Measurements from ENCODE around the gene SCFD1.
"Not testable (repeated sequence)": the region's sequence is repeated elsewhere in the genome, so short reads cannot be mapped to it uniquely, and the experiment has no call there.

Gene SCFD1

DNA sequence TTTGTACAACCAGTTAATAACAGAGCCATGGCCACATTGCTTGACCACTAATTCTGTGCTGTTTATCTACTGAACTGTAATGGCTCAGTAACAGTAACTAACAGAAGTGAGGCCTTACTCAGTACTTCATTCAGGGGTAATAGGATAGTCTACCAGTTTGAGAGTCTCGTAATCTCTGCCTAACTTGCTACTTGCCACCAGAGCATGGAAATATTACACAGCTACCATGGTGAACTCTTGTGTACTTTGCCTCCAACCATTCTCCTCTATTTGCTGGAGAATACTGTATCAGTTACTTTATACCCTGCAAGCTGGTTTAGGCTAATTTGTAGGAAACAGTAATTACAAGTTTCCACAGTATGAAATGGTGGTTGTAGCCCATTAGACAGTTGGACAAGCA is 10.6 kb downstream of the SCFD1 start:
- DNase-seq (ENCODE audit: low spot score) = no peak
- no peak for TF ChIP-seq CTCF (IDR thresholded peaks at IDR 0.05; ENCODE audit: extremely low read depth, missing control alignments)

DNA sequence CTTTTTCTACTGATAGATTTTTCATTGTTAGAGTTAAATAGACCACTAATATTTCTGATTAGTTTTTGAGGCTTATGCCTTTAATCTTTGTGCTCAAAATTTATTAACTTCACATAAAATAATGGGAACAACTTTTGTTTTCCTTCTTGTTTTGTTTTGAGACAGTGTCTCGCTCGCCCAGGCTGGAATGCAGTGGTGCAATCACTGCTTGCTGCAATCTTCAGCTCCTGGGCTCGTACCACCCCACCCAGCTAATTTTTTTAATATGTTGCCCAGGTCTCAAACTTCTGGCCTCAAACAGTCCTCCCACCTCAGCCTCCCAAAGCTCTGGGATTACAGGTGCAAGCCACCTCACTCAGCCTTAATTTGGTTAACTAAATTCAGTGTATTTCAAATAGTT is 16.8 kb downstream of the SCFD1 start:
- DNase-seq (ENCODE audit: low spot score) = no peak
- no peak for TF ChIP-seq CTCF (IDR thresholded peaks at IDR 0.05; ENCODE audit: extremely low read depth, missing control alignments)

- DNase-seq (ENCODE audit: low spot score) = no peak
- no peak for TF ChIP-seq CTCF (IDR thresholded peaks at IDR 0.05; ENCODE audit: extremely low read depth, missing control alignments)
These were observed 19.1 kb downstream of the SCFD1 start for GRCh38 chr14:30641207-30641606.

DNA sequence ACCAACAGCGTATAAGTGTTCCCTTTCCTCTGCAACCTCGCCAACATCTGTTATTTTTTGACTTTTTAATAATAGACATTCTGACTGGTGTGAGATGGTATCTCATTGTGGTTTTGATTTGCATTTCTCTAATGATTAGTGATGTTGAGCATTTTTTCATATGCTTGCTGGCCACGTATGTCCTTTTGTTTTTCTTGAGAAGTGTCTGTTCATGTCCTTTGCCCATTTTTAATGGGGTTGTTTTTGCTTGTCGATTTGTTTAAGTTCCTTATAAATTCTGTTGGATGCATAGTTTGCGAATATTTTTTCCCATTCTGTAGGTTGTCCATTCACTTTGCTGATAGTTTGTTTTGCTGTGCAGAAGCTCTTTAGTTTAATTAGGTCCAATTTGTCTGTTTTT is 22.3 kb downstream of the SCFD1 start:
- DNase-seq (ENCODE audit: low spot score) = not testable (repeated sequence)

DNA sequence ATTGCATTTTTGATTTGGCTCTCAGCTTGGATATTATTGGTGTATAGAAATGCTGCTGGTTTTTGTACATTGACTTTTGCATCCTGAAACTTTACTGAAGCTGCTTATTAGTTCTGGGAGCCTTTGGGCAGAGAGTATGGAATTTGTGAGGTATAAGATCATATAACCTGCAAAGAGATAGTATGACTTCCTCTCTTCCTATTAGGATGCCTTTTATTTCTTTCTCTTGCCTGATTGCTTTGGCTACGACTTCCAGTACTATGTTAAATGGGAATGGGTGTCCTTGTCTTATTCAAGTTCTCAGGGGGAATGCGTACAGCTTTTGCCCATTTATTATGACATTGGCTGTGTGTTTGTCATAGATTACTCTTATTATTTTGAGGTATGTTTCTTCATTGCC is 23.5 kb downstream of the SCFD1 start:
- no peak for DNase-seq (ENCODE audit: low spot score)
- TF ChIP-seq CTCF (IDR thresholded peaks at IDR 0.05; ENCODE audit: extremely low read depth, missing control alignments) = no peak

DNA sequence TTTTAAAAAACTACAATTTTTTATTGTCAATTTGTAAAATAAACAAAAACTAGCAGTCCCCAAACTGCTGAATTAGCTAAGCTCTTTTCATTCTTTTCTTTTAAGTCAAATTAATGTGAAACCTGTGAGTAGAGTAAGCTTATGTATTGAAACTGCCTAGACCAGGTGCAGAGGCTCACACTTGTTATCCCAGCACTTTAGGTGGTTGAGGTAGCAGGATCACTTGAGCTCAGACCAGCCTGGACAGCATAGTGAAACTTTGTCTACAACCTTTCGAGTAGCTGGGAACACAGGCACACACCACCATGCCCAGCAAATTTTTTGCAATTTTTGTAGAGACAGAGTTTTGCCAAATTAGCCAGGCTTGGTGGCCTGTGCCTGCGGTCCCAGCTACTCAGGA is 26.4 kb downstream of the SCFD1 start:
- no peak for DNase-seq (ENCODE audit: low spot score)

GRCh38 chr14:30651937-30652336 is 29.8 kb downstream of the SCFD1 start:
- no peak for DNase-seq (ENCODE audit: low spot score)
- TF ChIP-seq CTCF (IDR thresholded peaks at IDR 0.05; ENCODE audit: extremely low read depth, missing control alignments) = no peak

More for the DNA sequence above, 26.4 kb downstream of the SCFD1 start:
- TF ChIP-seq CTCF (IDR thresholded peaks at IDR 0.05; ENCODE audit: extremely low read depth, missing control alignments) = no peak

- TF ChIP-seq CTCF (IDR thresholded peaks at IDR 0.05; ENCODE audit: extremely low read depth, missing control alignments) = no peak
- DNase-seq (ENCODE audit: low spot score) = no peak
These were observed 33.0 kb downstream of the SCFD1 start for GRCh38 chr14:30655124-30655523.
